Activated CD4-positive, CD25-positive, alpha-beta regulatory T cell treated with anti-CD3 and anti-CD28 coated beads, Interleukin-2, amount 50 U/mL, for 72 hours (primary cell): Measurements from ENCODE around the gene CES5A.
"Not testable (repeated sequence)": the region's sequence is repeated elsewhere in the genome, so short reads cannot be mapped to it uniquely, and the experiment has no call there.

ENCODE experiments used
- DNase-seq: peaks from one replicate; pipeline ENCODE4 v3.0.0; 2021

Gene CES5A, protein sequence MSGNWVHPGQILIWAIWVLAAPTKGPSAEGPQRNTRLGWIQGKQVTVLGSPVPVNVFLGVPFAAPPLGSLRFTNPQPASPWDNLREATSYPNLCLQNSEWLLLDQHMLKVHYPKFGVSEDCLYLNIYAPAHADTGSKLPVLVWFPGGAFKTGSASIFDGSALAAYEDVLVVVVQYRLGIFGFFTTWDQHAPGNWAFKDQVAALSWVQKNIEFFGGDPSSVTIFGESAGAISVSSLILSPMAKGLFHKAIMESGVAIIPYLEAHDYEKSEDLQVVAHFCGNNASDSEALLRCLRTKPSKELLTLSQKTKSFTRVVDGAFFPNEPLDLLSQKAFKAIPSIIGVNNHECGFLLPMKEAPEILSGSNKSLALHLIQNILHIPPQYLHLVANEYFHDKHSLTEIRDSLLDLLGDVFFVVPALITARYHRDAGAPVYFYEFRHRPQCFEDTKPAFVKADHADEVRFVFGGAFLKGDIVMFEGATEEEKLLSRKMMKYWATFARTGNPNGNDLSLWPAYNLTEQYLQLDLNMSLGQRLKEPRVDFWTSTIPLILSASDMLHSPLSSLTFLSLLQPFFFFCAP

DNA sequence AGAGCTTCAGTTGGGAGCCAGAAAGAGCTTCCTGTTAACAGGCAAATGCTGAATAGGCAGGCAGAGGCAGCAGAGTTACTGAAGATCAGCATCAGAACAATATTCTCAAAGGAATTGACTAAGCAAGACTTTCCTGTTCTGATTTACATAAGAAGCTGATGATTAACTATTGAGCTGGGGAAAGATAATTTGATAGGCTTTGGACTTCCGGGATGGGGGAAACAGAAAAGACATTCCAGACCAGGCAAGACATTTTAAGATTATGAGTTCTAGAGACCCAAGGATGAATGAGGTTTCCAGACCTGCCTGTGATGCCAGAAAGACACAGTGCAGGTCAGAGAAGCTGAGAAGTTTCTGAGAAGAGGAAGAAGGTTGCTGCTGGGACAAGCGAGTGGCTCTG lies at the start of gene CES5A:
Gene CES5A (minus strand): TSS at position 101 of the 400 bp plus-strand sequence. CDS start 152 bp downstream, outside the sequence.
- no peak for DNase-seq

DNA sequence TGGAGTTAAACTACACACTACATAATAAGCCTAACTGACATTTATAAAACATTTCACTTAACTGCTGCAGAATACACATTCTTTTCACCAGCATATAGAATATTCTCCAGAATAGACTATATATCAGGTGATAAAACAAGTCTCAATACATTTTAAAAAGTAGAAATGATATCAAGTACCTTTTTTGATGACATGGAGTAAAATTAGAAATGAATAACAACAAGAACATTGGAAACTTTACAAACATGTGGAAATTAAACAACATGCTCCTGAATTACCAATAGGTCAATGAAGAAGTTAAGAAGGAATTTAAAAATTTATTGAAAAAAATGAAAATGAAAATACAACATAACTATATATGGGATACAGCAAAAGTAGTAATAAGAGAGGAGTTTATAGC lies 47.5 kb upstream of the CES5A start:
- no peak for DNase-seq

- no peak for DNase-seq
Measured at GRCh38 chr16:55917373-55918160, 42.4 kb upstream of the CES5A start.

DNA sequence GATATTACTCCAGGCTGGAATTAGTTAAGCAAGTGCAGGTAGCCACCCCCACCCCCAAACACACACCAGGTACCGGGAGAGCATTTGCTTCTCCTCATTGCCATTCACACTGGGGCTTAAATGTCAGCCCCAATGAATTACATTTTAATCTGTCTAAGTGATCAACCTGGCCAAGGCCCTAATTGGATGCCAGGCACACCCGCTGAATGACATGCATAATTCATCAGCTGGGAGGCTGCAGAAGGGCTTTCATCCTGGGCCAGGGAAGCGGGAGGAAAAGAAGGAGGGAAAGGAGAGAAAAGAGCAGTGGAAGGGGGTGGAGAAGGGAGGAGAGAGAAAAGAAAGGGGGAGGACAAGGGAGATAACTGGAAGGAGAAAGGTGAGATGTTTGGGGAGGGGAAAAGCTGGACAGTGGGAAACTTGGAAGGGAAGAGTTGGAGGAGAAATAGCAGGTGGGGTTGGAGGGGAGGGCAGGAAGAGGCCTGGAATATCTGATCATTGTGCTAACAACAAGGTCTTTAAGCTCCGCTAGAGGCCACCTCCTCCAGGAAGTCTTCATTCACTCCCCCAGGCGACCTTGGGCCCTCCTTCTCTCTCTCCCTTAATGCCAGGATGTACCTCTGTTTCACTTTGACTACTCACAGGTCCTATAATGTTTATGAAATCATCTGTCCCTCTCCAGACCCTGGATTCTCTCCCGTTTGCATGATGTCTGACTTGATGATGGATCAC lies 40.1 kb upstream of the CES5A start:
- DNase-seq = no peak

DNA sequence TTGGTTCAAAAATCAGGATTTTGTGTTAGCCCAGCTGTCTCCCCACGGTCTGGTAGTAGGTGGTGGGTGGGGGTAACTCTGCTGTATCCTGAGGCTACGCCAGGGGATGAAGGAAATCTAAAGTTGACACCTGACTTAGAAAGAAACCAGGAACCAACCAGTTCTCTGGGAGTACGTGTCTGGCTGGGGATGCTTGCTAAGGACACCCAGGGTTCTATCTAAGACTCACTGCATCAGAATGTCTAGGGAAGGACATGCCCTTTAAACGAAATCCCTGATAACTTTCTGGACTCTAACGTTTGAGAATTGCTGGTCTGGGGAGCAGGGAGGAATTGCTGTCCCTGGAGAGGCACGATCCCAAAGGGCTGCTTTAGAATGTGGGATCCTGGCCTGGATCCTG lies 39.2 kb upstream of the CES5A start:
- DNase-seq = no peak

GRCh38 chr16:55913716-55914115 lies 38.5 kb upstream of the CES5A start:
- DNase-seq = no peak

DNA sequence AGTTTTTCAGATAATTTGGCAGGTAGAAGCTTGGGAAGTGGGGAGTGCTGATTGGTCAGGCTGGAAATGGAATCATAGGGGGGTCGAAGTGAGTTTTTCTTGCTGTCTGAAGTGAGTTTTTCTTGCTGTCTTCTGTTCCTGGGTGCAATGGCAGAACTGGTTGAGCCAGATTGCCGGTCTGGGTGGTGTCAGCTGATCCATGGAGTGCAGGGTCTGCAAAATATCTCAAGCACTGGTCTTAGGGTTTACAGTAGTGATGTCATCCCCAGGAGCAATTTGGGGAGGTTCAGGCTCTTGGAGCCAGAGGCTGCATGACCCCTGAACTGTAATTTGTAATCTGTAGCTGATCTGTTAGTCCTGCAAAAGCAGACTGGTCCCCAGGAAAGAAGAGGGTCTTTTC lies 37.9 kb upstream of the CES5A start:
- not testable (repeated sequence) for DNase-seq

GRCh38 chr16:55912022-55912421 lies 36.8 kb upstream of the CES5A start:
- DNase-seq = no peak

- DNase-seq = no peak
Measured at GRCh38 chr16:55911616-55912015, 36.4 kb upstream of the CES5A start.

DNA sequence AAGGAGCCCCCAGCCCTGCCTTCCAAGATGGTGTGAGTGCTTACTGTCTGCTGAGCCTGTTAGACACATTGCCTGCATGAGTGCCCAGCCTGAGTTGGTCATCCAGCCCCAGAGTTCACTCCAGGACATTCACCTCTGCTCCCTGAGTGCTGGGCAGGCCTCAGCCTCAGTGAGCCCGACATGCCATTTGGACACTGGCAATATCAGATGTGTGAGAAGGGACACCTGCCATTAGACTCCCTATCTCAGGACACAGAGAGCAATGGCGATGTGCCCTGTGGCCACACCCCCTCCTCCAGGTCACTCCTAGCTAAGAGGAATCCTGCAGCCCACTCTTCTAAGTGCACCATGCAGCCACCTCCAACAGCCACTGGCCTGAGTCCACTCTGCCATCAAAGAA lies 34.7 kb upstream of the CES5A start:
- DNase-seq = no peak

DNA sequence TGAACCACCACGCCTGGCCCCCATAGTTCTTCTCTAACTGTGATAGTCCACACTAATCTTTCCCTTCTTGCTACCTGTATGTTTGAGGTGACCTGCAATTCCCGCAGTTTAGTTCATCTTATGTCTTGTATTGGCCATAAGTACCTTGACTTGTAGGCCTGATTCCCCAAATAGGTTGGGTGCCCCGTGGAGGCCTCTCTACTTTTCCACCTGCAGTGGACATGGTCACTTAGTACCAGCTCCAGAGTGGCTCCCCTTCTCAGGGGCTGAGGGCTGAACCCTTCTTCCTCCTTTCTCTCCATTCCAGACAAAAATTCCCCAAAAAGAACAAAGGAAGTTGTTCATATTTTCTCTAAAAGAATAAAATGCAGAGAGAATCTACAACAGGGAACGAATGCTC lies 33.5 kb upstream of the CES5A start:
- DNase-seq = no peak

DNA sequence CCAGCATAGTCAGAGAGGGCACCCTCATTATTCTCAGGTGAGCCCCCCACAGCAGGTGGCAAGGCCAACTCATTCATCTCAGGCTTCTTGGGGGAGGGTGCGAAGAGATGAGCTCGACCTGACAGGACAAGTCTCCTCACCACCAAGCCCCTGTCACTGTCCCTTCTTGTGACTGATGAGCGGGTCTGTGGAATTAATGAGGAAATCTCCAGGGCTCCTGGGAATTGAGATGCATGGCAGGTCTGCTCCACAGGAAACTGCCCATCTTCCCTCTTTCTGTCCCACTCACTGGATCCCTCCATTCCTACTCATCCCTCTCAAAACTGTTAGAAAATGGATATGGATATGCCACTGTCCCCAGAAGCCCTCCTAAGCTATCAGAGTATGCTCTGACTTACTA lies 32.5 kb upstream of the CES5A start:
- DNase-seq = no peak

GRCh38 chr16:55906123-55906522 lies 30.9 kb upstream of the CES5A start:
- no peak for DNase-seq

DNA sequence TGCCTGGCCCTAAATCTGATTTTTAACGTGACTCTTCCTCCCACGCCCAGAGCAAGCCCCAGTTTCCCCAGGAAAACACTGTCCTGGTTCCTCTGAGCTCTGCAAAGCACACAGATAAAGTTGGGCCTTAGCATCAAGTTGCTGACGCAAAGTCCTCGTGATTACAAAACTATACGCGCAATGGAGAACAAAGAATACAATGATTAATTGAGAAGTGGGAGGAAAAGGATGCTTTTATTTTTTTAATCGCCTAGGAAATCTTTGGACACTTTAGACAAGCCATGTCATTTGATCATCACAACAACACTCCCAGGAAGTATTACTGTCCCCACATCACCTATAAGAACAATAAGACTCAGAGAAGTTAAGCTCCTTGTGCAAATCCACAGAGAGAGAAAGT lies 30.5 kb upstream of the CES5A start:
- DNase-seq = no peak

DNA sequence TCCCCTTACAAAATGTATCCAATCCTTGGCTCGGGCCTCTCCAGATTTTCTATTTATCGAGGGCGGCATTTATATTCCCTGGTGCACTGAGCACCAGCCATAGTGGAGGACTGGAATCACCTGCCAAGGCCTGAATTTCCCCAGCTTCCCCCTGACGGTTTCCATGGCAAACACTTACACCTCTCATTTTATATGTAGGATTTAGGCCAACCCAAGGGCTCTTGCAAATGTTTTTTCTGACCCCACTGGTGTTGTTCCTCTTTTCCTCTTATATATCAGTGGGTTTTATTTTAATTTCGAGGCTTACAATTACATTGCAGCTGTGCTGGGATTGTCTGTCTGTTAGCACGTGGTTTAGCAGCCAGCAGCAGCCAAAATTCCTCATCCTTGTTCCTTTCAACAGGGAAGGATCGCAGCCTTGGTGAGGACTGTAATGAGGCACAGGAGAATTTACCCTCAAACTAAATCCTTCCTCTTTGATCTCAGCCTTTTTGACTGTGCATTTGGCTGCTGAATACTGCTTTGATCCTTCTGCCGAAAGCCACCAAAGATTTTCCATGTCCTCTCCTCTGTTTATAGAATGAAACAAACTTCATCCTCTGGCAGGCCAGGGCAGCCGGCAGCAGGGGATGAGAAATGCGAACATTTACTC lies 26.5 kb upstream of the CES5A start:
- no peak for DNase-seq

DNA sequence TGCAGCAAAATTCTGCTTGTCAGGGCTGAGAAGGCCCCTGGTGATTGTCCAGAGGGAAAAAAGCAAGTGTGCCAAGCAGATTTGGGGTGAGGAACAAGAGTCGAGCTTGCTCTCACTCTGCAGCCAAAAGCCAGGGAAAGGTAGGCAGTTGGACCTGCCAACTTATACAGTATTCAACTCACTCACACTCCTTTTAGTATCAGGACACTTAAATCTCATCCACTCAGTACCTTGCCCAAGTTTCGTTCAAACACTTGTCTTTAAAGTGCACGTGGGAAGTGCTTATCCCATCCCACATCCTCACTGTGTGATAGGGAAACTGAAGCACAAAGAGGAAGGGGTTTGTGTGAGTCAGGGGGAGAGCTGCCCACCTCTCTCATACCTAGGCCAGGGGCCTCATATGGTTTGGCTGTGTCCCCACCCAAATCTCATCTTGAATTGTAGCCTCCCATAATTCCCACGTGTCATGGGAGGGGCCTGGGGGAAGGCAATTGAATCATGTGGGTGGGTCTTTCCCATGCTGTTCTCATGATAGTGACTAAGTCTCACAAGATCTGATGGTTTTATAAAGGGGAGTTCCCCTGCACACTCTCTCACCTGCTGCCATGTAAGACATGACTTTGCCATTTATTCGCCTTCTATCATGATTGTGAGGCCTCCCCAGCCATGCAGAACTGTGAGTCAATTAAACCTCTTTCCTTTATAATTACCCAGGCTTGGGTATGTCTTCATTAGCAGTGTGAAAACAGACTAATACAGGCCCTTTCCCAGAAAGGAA lies 25.6 kb upstream of the CES5A start:
- DNase-seq = no peak

GRCh38 chr16:55899857-55900256 lies 24.7 kb upstream of the CES5A start:
- no peak for DNase-seq

GRCh38 chr16:55898592-55898991 lies 23.4 kb upstream of the CES5A start:
- no peak for DNase-seq

GRCh38 chr16:55892821-55893220 lies 17.6 kb upstream of the CES5A start:
- DNase-seq = no peak

- no peak for DNase-seq
Measured at GRCh38 chr16:55889518-55889917, 14.3 kb upstream of the CES5A start.

DNA sequence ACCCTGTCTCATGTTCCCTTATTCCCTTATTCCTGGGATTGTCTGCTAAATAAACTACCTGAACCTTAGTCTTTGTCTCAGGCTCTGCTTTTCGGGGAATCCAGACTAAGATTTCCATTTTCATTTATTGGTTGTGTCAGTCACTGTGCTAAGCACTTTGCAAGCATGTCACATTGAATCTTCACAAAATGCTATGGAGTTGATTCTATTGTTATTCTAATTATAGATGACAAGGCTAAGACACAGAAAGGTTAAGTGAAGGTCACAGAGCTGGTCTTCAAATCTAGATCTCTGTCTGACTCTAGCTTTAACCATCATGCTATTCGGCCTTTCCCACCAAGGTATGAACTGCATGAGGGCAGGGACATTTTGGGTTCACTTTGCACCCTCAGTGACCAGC lies 13.4 kb upstream of the CES5A start:
- DNase-seq = no peak

- DNase-seq = no peak
Measured at GRCh38 chr16:55876854-55877253, 1.7 kb upstream of the CES5A start.
